GM23248 (cell line): Measurements from ENCODE around the gene CES4A.

Source experiments
- EZH2 ChIP-seq: fragments of 200-600 bp; sonication (generic); IDR thresholded peaks from 2 replicates; pipeline ENCODE4 v1.6.1; 2018; ENCODE audit warnings: antibody characterized with exemption, mild to moderate bottlenecking; ENCODE audit not compliant: insufficient read depth, poor library complexity, severe bottlenecking
- EZH2phosphoT487 ChIP-seq: fragments of 200-600 bp; sonication (generic); IDR thresholded peaks from 2 replicates; pipeline ENCODE4 v1.6.1; 2018; ENCODE audit warnings: antibody characterized with exemption, moderate library complexity, mild to moderate bottlenecking, low read depth; ENCODE audit not compliant: insufficient read depth

GRCh38 chr16:67040906-67041305, 52.5 kb downstream of the CES4A start:
- no peak for TF ChIP-seq EZH2
- no peak for TF ChIP-seq EZH2phosphoT487
